Muscle layer of colon (tissue), 2 donors: ENCODE data around the gene PDGFA.

Experiments used
- H3K27ac ChIP-seq: one replicate; pipeline ENCODE4 v1.7.0; 2013; ENCODE audit warnings: low read depth, mild to moderate bottlenecking, low read length, moderate library complexity
- H3K27me3 ChIP-seq, 2 donors: one replicate each; pipeline ENCODE4 v1.7.0; 2013; ENCODE audit warnings: low read length in 2 of 2, mild to moderate bottlenecking in 2 of 2; ENCODE audit not compliant: insufficient read depth in 2 of 2, control insufficient read depth in 1 of 2
- H3K36me3 ChIP-seq: one replicate; pipeline ENCODE4 v1.7.0; 2013; ENCODE audit warnings: mild to moderate bottlenecking, low read length; ENCODE audit not compliant: insufficient read depth
- H3K4me1 ChIP-seq: one replicate; pipeline ENCODE4 v1.7.0; 2013; ENCODE audit warnings: mild to moderate bottlenecking, low read length; ENCODE audit not compliant: insufficient read depth
- H3K4me3 ChIP-seq, 2 donors: one replicate each; pipeline ENCODE4 v1.7.0; 2013; ENCODE audit warnings: low read length in 2 of 2, low read depth in 1 of 2, mild to moderate bottlenecking in 1 of 2, moderate library complexity in 1 of 2
- H3K9ac ChIP-seq: one replicate; pipeline ENCODE4 v1.7.0; 2013; ENCODE audit warnings: low read length
- H3K9me3 ChIP-seq: one replicate; pipeline ENCODE4 v1.7.0; 2013; ENCODE audit warnings: mild to moderate bottlenecking, low read length
- donor health status: abdominal sarcoma.
- donor health status: Adenocarcinoma of cecum.

PDGFA gene

DNA sequence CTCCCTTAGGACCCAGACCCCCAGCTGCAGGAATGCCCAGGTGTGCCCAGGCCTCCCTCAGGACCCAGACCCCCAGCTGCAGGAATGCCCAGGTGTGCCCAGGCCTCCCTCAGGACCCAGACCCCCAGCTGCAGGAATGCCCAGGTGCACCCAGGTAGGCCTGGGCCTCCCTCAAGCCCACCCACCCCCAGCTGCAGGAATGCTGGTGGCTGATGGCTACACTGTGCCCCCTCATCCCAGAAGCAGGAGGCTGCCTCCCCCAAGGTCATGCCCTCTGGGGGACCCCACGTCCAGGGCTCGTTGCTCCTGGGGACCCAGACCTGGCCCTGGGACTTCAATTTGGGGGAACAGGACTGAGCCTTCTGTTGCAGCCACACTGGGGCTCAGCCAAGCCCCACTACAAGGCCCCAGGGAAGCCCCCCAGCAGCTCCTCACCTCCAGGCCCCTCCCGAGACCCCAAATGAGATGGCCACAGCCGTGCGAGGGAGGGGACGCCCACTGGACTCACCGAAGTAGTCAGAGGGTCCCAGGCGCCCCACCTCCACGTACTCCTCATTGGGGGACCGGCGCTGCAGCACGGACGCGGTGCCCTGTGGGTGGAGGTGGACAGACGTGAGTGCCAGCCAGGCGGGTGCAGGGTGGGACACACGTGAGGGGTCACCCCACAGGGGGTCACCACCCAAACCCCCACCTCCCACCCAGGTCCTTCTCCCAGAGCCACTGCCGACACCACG, 31.4 kb upstream of the PDGFA start:
- Histone ChIP-seq H3K4me1 (no peaks in the 10 kb centered on the region), H3K4me3 (no peak overlapping the region), H3K9me3 (no peaks in the 10 kb centered on the region), H3K27ac (no peak overlapping the region), H3K36me3 (no peaks in the 10 kb centered on the region), H3K9ac (no peak overlapping the region), H3K27me3 (no peaks in the 10 kb centered on the region)

DNA sequence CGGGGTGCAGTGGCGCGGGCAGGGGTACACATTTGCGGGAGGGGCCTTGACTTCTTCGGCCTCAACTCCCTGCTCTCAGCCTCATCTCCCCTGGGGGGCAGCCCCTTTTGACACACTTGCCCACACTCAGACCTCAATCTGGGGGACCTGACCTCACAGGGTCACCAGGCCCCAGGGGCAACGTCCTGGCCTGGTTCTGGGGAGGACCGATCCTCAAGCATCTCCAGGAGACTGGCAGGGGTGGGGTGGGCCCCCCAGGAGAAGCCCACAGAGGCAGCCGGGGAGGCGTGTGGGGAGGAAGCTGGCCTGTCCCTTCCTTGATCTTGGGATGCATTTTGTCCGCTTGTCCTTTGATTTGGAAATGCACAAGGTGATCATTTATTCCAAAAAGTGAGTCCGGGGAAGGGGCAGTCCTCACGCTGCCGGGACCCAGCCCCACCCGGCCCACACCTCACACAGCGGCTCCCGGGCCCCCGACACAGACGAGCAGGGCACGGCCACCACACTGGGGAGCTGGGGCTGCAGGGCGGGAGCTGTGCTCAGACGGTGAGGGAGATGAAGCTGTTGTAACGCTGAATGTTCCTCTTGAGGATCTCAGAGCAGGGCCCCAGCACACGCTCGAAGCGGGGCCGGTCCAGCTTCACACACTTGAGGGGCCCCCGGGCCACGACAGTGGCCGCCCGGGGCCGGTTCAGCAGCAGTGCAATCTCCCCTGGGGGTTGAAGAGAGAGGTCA, 30.4 kb upstream of the PDGFA start:
- Histone ChIP-seq H3K36me3 (no peaks in the 10 kb centered on the region), H3K27ac (no peak overlapping the region), H3K4me3 (no peak overlapping the region), H3K9me3 (no peaks in the 10 kb centered on the region), H3K27me3 (no peaks in the 10 kb centered on the region), H3K4me1 (no peaks in the 10 kb centered on the region), H3K9ac (no peak overlapping the region)

DNA sequence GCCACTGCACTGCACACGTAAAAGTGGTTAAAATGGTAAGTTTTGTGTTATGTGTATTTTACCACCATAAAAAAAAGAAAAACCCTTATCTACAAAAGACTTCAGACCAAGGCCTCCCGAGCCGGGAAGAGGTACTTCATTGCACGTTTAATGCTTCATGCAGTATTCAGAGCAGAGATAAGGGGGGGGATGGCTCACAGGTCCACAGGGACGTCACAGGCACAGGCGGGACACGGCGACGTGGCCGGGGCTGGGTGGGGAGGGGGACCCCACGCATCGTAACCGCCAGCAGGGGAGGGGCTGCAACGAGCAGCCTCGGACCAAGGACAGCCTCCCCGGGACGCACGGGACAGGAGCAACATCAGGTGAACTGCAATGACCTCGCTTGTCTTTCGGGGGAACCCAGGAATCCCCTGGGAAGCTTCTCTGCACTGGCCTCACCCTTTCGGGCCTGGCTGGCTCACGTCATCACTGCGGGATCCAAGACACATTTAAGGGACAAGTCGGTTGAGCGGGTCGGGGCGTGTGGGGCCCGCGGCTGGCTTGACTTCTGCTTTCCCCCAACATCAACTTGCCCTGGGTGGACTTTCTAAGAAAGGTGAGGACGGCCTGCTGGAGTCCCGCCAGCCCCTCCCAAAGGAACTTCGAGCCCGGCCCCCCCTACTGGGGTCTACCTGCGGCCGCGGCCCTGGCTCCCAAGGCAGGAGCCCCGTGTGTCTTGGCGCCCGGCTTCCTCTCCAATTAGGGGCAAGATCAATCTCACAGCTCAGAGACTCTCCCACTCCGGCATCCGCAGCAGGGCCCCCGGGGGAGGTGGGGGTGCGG, 29.6 kb upstream of the PDGFA start:
- H3K9ac ChIP-seq = no peak overlapping the region
- H3K27ac ChIP-seq = no peak overlapping the region
- H3K9me3 ChIP-seq = no peaks in the 10 kb centered on the region
- H3K4me1 ChIP-seq = no peaks in the 10 kb centered on the region
- H3K4me3 ChIP-seq = no peak overlapping the region
- no peaks in the 10 kb centered on the region for H3K27me3 ChIP-seq
- H3K36me3 ChIP-seq = no peaks in the 10 kb centered on the region

DNA sequence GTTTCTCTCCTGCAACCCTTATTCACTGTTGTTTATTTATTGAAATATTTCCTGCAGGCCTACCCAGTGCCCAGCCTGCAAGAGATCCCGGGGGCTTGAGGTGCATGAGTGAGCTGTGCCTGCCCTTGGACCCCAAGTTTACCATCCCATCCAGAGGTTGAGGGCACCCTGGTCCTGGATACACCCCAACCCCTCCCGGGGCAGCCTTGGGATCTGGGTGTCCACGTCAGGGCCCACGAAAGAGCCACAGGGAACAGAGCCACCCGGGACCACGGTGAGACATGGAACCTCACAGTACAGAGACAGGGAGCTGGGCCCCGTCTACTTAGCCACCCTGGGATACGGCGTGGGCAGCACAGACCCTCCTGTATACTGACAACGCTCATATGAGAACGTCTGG, 28.8 kb upstream of the PDGFA start:
- H3K27me3 ChIP-seq = no peaks in the 10 kb centered on the region
- no peaks in the 10 kb centered on the region for H3K9me3 ChIP-seq
- no peak overlapping the region for H3K27ac ChIP-seq
- H3K9ac ChIP-seq = no peak overlapping the region
- no peak overlapping the region for H3K4me3 ChIP-seq
- no peaks in the 10 kb centered on the region for H3K36me3 ChIP-seq
- H3K4me1 ChIP-seq = no peaks in the 10 kb centered on the region

DNA sequence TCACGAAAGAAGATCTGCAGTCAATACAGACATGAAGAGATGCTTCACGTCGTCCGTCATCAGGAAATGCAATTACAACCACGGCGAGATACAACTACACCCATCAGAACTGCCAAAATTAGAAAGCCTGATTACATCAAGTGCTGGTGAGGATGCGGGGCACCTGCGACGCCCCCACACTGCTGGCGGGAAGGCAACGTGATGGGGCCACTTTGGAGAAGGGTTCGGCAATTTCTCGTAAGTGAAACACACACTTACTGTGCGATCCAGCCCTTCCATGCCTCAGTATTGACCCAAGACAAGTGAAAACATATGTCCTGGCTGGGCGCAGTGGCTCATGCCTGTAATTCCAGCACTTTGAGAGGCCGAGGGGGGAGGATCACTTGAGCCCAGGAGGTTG, 25.8 kb upstream of the PDGFA start:
- Histone ChIP-seq H3K4me3 (no peak overlapping the region), H3K36me3 (no peaks in the 10 kb centered on the region), H3K9me3 (no peaks in the 10 kb centered on the region), H3K27ac (no peak overlapping the region), H3K9ac (no peak overlapping the region), H3K4me1 (no peaks in the 10 kb centered on the region), H3K27me3 (no peaks in the 10 kb centered on the region)

DNA sequence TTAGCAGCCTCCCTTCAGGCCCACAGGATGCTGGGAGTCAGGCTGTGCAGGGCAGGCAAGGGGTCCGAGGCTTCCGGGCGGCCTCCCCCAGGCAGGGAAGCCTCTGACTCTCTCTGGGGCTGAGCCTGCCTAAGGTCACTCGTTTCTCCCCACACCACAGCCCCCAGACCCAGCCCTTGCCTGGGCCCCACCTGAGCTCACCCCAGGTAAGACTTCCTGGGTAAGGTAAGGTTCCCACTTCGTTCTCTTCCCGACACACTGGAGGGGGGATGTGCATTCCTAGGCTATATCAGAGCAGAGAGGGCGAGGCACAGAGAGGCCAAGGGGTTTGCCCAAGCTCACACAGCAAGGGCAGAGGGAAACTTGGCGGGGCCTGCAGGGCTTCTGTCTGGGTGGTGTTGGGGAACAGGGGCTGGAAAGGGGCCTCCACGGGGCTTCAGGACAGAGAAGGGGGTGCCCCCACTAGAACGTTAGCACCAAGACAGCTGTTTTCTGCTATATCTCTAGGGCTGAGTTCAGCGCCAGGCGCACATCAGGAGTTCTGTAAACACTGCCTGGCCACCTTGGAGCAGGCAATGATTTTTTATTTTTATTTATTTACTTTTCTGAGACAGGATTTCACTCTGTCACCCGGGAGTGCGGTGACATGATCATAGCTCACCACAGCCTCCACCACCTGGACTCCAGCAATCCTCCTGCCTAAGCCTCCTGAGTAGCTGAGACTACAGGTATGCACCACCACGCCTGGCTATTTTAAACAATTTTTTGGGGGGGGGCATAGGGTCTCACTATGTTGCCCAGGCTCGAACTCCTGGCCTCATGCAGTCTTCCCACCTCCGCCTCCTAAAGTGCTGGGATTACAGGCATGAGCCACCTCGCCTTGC, 24.9 kb upstream of the PDGFA start:
- Histone ChIP-seq H3K4me3 (no peak overlapping the region), H3K9me3 (no peaks in the 10 kb centered on the region), H3K9ac (no peak overlapping the region), H3K36me3 (no peaks in the 10 kb centered on the region), H3K27me3 (no peaks in the 10 kb centered on the region), H3K4me1 (no peaks in the 10 kb centered on the region), H3K27ac (no peak overlapping the region)

DNA sequence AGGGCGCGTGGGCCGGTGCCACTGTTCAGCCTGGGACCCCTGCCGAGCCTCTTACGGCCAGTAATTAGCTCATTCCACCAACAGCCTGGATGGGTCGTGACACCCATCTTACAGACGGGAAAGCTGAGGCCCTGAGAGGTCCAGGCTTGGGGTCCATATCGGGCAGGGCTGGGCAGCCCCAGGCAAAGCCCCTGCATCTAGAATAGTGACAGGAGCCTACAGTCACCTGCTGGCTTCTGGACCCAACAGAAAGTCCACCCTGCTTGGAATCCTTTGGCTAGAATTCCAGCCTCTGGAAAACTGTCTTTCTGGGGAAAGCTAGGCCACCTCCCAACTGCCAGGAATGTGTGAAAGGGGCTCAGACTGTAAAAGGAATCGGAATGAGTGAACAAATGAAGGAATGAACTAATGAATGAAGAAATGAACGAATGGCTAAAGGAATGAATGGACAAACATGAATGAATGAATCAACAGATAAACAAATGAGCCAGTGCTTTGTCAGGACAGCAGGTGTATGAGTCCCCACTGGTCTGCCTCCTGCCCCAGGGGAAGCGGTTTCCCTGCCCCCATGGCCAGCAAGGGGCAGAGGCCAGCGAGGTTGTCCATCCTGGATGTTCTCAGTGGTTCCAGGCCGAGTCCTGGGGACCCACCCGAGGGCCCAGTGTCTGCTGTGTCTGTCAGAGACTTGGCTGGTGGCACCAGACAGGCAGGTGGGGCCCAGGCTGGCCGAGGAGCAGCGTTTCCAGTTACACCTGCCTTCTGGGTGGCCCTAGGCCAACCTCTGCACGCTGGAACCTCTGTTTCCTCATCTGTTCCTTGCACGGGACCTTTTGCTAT, 24.1 kb upstream of the PDGFA start:
- Histone ChIP-seq H3K27me3 (no peaks in the 10 kb centered on the region), H3K27ac (no peak overlapping the region), H3K4me1 (no peaks in the 10 kb centered on the region), H3K9me3 (no peaks in the 10 kb centered on the region), H3K36me3 (no peaks in the 10 kb centered on the region), H3K4me3 (no peak overlapping the region), H3K9ac (no peak overlapping the region)

DNA sequence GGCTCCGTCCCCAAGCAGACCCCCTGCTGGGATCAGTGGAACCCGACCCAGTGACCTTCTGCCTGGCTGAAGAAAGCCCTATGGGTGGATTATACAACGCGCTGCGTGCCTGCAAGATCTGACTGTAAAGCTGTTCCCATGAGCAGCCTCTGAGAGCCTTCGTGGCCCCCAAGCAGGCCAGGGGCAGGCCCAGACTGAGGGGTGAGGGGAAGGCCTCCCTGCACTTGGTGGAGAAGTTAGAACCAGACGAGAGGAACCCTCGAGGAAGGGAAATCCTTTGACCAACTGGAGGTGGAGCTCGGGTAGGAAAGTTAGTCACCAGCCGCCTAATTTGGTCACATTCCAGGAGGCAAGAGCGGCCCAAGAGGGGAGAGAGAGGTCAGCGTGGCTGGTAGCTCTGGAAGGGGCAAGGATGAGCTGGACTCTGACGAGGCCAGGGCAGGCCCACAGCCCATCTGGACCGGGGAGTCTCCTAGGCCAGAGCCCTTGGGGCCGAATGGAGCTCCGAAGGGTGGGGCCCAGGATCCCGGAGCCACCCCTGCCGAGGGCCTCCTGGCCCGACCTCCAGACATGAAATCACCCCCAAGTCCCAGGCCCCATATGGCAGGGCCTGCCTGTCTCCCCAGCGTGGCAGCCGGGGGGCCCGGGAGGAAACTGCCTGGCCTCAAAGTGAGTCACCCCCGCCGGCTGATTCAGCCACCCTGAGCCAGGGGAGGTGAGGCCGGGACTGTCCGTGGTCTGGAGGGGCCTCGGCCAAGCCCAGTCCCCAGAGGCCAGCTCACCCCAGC, 23.3 kb upstream of the PDGFA start:
- H3K9ac ChIP-seq = no peak overlapping the region
- H3K27me3 ChIP-seq = no peaks in the 10 kb centered on the region
- no peaks in the 10 kb centered on the region for H3K9me3 ChIP-seq
- H3K4me3 ChIP-seq = no peak overlapping the region
- no peaks in the 10 kb centered on the region for H3K4me1 ChIP-seq
- H3K36me3 ChIP-seq = no peaks in the 10 kb centered on the region
- no peak overlapping the region for H3K27ac ChIP-seq

DNA sequence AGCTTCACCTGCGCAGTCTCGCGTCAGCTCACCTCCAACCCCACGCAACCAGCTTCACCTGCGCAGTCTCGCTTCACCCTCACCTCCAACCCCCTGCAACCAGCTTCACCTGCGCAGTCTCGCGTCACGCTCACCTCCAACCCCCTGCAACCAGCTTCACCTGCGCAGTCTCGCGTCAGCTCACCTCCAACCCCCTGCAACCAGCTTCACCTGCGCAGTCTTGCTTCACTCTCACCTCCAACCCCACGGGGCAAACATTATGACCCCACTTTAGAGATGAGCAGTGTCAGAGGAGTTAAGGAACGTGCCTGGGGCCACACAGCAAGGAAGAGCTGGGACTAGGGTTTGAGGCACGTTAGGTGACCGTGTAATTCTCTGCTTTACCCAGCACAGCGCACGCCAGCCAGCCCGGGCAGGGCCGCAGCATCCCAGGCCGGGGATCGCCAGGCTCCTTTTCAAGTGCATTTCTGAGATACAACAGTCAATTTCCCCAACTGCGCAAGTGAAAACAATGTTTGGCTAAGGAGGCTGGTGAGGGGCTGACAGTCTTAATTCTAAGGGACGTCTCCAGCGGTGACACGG, 22.6 kb upstream of the PDGFA start:
- Histone ChIP-seq H3K9ac (no peak overlapping the region), H3K9me3 (no peaks in the 10 kb centered on the region), H3K4me3 (no peak overlapping the region), H3K27me3 (no peaks in the 10 kb centered on the region), H3K36me3 (no peaks in the 10 kb centered on the region), H3K27ac (no peak overlapping the region), H3K4me1 (no peaks in the 10 kb centered on the region)

DNA sequence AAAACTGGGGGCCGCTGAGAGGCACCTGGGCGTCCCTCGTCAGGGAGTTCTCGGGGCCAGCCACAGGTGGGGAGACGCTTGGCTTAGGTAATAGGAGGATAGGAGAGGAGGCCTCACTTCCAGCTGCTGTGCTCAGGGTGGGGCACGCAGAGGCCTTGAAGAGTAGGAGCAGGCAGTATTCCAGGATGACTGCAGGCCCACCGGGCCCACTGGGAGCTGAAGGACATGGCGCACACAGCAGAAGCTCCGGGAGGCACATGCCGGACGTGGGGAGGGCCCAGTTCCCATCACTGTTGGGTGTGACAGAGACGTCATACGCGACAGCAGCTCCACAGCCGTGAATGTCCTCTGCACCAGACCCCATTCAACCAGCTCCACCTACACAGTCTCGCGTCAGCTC, 22.0 kb upstream of the PDGFA start:
- Histone ChIP-seq H3K27ac (no peak overlapping the region), H3K4me3 (no peak overlapping the region)

More for the DNA sequence above, 22.0 kb upstream of the PDGFA start:
- Histone ChIP-seq H3K9me3 (no peaks in the 10 kb centered on the region), H3K9ac (no peak overlapping the region), H3K36me3 (no peaks in the 10 kb centered on the region), H3K27me3 (no peaks in the 10 kb centered on the region), H3K4me1 (no peaks in the 10 kb centered on the region)
